ENCODE measurements around the gene NCOA3.
"Not testable (repeated sequence)": the region's sequence is repeated elsewhere in the genome, so short reads cannot be mapped to it uniquely, and the experiment has no call there.

NCOA3 gene

DNA sequence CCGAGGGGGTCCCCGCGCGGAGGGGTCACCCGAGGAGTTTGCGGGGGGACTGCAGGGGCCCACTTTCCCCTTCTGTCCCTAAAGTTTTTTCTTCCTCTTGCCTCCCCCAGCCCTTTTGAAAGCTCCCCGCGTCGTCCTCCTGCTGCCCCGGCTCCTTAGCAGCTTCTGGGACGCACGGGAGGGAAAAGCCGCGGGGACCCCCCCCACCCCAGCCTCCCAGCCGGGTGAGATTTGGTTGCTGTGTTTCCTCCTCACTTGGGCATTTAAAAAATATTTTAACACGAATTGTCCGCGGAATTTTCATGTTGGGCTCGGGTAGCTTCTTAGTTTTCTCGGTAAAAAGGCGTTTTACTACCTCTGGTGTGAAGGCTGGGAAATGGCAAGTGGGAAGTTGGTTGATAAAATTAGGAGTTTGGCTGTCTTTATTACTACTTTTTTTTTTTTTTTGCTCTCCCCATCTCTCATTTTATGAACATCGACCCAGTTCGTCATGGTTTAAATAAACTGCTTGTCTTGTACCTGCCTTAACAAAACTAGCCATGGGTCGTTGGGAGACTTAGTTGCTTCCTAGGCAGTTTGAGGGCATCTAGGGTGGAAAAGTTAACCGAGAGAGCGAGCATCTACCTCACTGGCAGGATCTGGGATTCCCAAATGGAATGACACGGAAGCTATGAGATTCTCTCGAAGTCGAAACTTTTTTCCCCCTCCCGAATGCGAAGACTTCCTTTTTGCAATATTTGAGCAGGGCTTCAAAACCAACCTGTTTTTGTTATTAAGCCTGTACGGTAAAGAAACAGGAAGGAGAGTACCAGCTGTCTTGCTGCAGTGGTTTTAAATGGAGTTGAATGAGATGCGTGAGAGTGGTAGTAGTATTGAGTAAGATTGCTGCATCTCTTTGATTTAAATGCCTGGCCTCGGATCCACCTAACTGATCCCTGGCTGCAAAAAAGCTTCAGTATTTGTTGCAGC, 868 bp downstream of the NCOA3 start:
- DNase-seq = peak; percentile 45

GRCh38 chr20:47503685-47504084, 2.0 kb downstream of the NCOA3 start:
- DNase-seq = peak; percentile 35

GRCh38 chr20:47506335-47506734, 4.6 kb downstream of the NCOA3 start:
- no peak for DNase-seq

- DNase-seq = no peak
Observed at GRCh38 chr20:47506850-47507249, 5.2 kb downstream of the NCOA3 start.

DNA sequence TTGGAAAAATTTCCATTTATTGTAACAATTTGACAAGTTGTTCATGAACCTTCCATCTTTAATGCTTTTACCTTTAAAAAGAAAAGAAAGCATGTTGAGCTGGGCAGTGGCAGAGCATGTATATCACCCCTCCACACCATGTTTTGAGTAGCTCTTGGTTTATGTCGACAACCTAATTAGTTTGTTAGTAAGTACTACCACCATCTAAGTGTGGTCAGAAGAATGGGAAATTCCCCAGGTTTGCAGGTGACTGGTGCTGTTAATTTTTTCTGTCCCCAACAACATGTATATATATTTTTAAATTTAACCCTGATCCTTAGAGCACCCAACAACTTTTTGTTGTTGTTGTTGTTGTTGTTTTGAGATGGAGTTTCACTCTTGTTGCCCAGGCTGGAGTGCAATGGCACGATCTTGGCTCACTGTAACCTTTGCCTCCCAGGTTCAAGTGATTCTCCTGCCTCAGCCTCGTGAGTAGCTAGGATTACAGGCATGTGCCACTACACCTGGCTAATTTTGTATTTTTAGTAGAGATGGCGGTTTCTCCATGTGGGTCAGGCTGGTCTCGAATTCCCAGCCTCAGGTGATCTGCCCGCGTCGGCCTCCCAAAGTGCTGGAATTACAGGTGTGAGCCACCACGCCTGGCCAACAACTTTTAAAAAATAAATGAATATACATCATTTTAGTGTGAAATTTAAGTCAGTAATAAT, 5.7 kb downstream of the NCOA3 start:
- DNase-seq = not testable (repeated sequence)

- DNase-seq = no peak
Observed at GRCh38 chr20:47508278-47508677, 6.6 kb downstream of the NCOA3 start.

DNA sequence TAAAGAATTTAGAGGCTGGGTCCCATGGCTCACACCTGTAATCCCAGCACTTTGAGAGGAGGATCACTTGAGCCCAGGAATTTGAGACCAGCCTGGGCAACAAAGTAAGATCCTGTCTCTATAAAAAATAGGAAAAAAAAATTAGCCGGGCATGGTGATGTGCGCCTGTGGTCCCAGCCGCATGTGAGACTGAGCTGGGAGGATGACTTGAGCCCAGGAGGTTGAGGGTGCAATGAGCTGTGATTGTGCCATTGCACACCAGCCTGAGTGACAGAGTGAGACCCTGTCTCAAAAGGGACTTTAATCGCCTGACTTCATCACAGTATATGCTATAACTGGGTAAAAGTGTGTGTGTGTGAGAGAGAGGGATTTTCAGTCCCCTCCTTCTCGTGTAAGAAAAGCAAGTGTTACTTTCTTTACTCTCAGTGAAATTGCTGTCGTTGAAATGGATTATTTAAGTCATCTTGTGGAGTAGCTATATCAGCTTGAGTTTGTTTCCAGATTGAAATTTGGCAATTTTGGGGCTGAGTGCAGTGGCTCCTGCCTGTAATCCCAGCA, 7.5 kb downstream of the NCOA3 start:
- no peak for DNase-seq

- DNase-seq = no peak
Observed at GRCh38 chr20:47509685-47510084, 8.0 kb downstream of the NCOA3 start.

DNA sequence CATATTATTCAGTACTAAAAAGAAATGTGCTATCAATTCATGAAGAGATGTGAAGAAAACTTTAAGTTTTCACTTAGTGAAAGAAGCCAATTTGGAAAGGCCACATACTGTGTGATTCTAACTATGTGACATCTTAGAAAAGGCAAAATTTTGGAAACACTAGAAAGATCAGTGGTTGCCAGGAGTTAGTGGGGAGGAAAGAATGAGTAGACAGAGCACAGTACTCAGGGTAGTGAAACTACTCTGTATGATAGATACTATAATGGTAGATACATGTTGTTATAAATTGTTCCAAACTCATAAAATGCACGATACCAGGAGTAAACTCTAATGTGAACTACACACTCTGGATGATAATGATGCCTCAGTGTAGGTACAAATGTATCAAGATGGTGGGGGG, 14.2 kb downstream of the NCOA3 start:
- DNase-seq = no peak

- DNase-seq = no peak
Observed at GRCh38 chr20:47521059-47521808, 19.5 kb downstream of the NCOA3 start.

DNA sequence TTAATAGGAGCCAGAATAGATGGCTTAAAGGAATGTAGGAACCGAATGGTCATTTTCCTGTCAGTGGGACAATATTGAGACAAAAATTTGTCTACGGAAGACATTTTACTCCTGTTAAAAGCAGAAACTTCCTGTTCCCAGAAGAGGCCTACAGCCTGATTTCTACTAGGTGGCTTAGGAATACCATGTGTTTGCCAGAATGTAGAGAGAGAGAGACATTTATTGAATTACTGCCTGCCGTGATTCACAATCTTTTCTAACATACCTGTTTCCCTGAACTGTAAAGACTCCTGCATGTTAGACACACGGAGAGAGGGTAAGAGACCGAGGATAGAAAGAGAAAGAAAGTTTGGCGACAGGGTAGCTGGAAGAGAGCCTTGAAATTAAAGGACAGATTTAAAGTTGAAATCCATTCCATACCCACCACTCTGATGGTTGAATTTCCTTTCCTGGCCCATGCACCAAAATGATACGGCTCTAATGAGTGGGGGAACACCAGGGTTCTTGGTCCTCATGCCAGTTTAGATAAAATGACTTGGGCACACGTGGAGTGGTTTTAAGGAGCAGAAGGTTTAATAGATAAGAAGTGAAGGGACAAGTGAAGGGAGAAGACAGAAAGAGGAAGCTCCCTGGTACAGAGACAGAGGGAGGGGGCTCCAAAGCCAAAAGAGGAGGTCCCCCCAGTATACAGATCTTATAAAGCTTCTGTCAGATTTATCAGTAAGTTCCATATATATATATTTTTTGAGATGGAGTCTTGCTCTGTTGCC, 22.5 kb downstream of the NCOA3 start:
- no peak for DNase-seq

DNA sequence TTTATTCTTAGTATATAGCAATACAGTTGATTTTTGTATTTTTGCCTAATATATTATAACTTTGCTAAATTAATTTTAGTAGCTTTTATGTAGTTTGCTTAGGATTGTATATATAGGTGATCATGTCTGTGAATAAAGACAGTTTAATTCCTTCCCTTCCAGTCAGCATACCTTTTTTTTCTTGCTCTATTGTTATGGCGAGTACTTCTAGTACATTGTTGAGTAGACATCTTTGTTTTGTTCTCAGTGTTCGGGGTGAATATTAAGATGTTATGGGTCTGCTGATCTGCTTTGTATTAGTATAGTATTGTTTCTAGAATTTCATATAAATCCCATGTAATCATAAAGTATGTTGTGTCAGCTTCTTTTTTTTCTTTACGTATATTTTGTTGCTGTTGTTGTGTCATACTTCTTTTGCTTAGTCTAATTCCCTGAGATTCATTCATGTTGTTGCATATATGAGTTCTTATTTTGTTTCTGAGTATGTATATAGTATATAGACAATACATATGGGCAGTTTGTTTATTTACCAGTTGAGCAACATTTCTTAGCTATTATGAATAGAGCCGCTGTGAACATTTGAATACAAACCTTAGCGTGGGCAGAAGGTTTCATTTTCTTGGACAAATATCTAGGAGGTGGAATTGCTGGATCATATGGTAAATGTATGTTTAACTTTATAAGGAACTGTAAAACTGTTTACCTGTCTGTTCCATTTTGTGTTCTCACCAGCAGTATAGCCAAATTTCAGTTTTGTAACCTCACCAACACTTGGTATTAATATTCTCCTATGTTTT, 25.5 kb downstream of the NCOA3 start:
- no peak for DNase-seq

- no peak for DNase-seq
Observed at GRCh38 chr20:47529840-47530239, 28.2 kb downstream of the NCOA3 start.

DNA sequence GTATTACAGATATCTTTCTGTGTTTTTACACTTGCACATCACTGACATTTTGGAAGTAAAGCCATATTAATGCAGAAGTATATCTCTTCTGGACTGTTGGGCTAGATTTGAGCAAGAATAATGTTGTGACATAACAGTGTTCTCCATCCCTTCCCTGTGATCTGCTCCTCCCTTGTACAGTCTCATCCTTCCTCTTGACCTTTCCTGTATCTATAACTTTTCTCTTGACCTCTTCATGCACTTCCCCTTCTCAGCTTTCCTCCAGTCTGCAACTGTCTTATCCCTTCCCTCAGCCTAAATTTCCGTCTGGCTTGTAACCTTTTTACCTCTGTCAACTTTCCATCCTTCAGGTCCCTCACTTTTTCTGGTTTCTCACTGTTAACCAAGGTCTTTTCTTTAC, 29.8 kb downstream of the NCOA3 start:
- no peak for DNase-seq

GRCh38 chr20:47532002-47532401, 30.3 kb downstream of the NCOA3 start:
- DNase-seq = no peak

DNA sequence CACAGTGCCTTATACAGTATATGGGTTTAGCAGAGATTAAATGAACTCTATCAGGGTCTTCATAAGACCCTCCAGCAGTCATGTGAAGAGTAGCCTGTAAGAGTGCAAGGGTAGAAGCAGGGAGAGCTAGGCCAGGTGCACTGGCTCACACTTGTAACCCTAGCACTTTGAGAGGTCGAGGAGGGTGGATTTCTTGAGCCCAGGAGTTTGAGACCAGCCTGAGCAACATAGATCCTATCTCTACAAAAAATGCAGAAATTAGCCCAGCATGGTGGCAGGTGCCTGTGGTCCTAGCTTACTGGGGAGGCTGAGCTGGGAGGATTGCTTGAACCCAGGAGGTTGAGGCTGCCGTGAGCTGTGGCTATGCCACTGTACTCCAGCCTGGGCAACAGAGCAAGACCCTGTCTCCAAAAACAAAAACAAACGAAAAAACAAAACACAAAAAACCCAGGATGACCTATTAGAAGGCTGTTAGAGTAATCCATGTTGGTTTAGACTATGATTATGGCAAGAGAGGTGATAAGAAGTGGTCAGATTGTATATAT, 31.9 kb downstream of the NCOA3 start:
- no peak for DNase-seq

DNA sequence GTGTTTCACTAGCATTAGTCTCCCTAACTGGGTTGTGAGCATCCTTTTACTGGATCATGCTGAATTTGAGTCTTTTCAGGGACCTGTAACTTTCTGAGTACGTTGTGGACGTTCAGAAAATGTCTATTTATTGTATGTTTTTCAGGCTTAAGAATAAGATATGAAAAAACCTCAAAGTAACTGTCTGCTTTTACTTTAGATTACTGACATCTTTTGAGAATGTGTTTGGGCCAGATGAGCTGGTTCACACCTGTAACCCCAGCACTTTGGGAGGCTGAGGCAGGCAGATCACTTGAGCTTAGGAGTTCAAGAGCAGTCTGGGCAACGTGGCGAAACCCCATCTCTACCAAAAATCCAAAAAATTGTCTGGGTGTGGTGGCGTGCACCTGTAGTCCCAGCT, 32.7 kb downstream of the NCOA3 start:
- DNase-seq = no peak

DNA sequence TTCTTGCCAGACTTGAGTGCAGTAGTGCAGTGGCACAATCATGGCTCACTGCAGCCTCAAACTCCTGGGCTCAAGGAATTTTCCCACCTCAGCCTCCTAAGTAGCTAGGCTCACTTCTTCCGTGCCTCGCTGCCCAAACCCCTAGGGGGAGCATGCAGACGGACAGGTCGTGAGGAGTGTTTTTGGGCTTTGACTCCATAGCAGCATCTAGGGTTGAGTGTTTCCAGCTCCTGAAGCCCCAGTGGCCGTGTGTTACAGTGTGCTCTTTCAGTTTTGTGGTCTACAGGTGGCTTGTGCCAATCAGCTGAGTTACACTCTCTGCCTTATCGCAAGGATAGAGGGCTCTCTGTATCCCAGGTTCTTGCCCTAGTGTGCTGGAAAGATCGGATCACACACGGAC, 33.4 kb downstream of the NCOA3 start:
- DNase-seq = peak; percentile 2

DNA sequence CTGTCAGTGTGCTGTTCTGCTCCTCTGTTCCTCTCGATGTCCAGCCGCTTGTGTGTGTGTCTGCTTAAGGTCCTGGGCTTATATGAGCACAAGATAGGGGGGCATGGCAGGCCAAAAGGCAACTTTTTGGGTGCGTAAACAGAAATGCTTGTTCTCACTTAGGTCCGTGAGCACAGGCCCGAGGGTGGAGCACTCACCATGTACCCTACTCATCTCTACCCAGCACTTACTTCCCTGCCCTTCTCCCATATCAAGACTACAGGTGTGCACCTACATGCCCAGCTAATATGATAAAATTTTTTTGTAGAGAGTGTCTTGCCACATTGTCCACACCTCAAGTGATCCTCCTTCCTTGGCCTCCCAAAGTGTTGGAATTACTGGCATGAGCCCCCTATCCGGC, 34.3 kb downstream of the NCOA3 start:
- no peak for DNase-seq

DNA sequence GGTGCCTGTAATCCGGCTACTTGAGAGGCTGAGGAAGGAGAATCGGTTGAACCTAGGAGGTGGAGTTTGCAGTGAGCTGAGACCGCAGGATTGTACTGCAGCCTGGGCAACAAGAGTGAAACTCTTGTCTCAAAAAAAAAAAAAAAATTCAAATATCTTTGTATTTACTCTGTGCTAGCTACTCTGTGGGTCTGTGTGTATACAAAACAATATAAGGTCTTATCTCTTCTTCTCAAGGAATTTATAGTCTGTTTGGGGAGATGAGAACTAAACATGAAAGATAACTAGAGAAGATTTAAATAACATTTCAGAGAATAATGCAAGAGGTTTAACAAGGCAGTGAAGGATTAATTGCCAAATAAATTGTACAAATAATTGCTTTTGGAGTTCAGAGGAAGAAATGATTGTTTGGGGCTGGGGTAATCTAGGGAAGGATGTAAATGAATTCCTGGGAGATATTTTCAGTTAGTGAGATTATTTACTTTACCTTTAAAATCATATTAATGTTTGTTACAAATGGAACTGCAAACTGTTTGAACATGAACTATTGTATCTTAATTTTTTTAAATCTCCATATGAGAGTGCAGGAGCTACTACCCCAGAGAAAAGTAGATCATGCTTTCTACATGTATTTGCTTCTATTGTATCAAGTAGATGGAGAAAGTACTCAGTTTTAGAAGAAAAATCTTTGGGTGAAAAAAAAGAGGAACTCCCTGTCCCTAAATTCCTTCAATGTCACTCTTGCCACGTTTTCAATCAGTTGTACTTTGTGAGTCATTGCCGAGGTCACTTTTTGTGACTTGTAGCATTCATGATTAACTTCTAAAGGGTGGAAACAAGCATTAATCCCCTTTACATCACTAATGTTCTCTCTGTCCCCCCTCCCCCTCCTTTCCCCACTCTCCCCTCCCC, 39.0 kb downstream of the NCOA3 start:
- DNase-seq = no peak
